ENCODE measurements around the gene STXBP4. TPM values are rescaled to one million over a fixed set of nuclear protein-coding genes. Genes with fewer than 3 reads are reported as not detected.
A peak's percentile ranks its signal among the peaks of the same experiment; 100 is the strongest.

STXBP4 gene
- total and polyA plus RNA-seq, 7 experiments from 2014 or later, result 3.2 to 12.1 (median 8.6) TPM

DNA sequence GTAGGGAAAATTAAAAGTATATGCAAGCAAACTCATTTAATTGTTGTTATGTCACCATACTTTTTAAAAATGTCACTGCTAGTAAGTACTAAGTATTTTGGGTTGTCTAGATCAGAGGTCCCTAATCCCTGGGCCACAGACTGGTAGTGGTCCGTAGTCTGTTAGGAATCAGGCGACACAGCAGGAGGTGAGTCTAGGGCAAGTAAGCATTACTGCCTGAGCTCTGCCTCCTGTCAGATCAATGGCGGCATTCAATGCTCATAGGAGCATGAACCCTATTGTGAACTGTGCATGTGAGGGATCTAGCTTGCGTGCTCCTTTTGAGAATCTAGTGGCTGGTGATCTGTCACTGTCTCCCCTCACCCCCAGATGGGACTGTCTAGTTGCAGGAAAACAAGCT lies 21.6 kb downstream of the STXBP4 start:
- H3K27me3 ChIP-seq (ENCODE audit: control insufficient read depth in 2 of 2, insufficient read depth in 2 of 2, low read length in 2 of 2), result no peaks in the 10 kb centered on the region
- no peak overlapping the region for H3K27ac ChIP-seq (ENCODE audit: low read depth, low read length)
- DNase-seq, result no peak
- Mint-ChIP-seq H3K4me1 (peaks cover 0 to 2% (median 0%) of the 10 kb centered on the region in 7 donors), H3K27me3 (no peaks in the 10 kb centered on the region), H3K9me3 (no peaks in the 10 kb centered on the region), H3K36me3 (peaks cover 0 to 7% (median 1%) of the 10 kb centered on the region in 5 donors), H3K4me3 (no peak overlapping the region), H3K27ac (no peak overlapping the region)
- no peak for ATAC-seq
- no peak overlapping the region for H3K4me3 ChIP-seq (ENCODE audit: low read length)
- POLR2A ChIA-PET, result no interaction called here
- H3K4me1 ChIP-seq (ENCODE audit: control insufficient read depth in 2 of 2, insufficient read depth in 2 of 2, low read length in 2 of 2), result no peaks in the 10 kb centered on the region
- no peaks in the 10 kb centered on the region for H3K36me3 ChIP-seq (ENCODE audit: control insufficient read depth in 2 of 3, insufficient read depth in 3 of 3, low read length in 3 of 3)
- no peaks in the 10 kb centered on the region for H3K9me3 ChIP-seq (ENCODE audit: control insufficient read depth in 2 of 3, low read length in 3 of 3)
- CTCF ChIA-PET, result no interaction called here
- intact Hi-C loops (cut with micrococcal nuclease), result loop anchor here in 1 of 2 donors (5.0 kb wide), 2 partner anchors 247 to 522 kb away; partner anchors contain the start of gene SMIM36

DNA sequence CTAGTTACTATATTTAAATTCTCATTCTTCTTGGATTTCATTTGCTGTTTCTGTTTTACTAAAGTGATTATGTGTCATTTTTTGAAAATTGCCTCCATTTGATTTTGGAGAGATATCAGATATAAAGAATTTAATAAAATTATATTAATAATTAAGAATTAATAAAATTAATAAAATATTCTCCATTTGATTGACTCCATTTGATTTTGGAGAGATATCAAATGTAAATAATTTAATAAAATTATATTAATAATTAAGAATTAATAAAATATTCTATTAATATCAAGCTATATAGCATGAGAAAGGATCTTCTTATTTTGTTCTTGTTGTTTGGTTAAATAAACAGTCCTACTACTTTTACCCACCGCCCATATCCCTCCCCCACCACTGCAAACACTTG lies 23.0 kb downstream of the STXBP4 start:
- Mint-ChIP-seq H3K27me3 (no peaks in the 10 kb centered on the region), H3K4me3 (no peak overlapping the region), H3K27ac (no peak overlapping the region), H3K4me1 (peaks cover 0 to 2% (median 0%) of the 10 kb centered on the region in 7 donors), H3K36me3 (peaks cover 0 to 10% (median 0%) of the 10 kb centered on the region in 5 donors), H3K9me3 (no peaks in the 10 kb centered on the region)
- Histone ChIP-seq H3K36me3 (ENCODE audit: control insufficient read depth in 2 of 3, insufficient read depth in 3 of 3, low read length in 3 of 3) (no peaks in the 10 kb centered on the region), H3K4me3 (ENCODE audit: low read length) (no peak overlapping the region), H3K4me1 (ENCODE audit: control insufficient read depth in 2 of 2, insufficient read depth in 2 of 2, low read length in 2 of 2) (no peaks in the 10 kb centered on the region), H3K27me3 (ENCODE audit: control insufficient read depth in 2 of 2, insufficient read depth in 2 of 2, low read length in 2 of 2) (no peaks in the 10 kb centered on the region), H3K9me3 (ENCODE audit: control insufficient read depth in 2 of 3, low read length in 3 of 3) (no peaks in the 10 kb centered on the region), H3K27ac (ENCODE audit: low read depth, low read length) (no peak overlapping the region)
- intact Hi-C loops (cut with micrococcal nuclease), result loop anchor here in 1 of 2 donors (5.0 kb wide), 2 partner anchors 246 to 521 kb away; partner anchors contain the start of gene SMIM36
- ChIA-PET POLR2A (no interaction called here), CTCF (interaction anchor here (0.8 to 1.5 kb wide), 6 partner anchors 11 to 240 kb away, joined by 3 read pairs; partner anchors contain the start of gene STXBP4)
- ATAC-seq (no peak), DNase-seq (no peak)

DNA sequence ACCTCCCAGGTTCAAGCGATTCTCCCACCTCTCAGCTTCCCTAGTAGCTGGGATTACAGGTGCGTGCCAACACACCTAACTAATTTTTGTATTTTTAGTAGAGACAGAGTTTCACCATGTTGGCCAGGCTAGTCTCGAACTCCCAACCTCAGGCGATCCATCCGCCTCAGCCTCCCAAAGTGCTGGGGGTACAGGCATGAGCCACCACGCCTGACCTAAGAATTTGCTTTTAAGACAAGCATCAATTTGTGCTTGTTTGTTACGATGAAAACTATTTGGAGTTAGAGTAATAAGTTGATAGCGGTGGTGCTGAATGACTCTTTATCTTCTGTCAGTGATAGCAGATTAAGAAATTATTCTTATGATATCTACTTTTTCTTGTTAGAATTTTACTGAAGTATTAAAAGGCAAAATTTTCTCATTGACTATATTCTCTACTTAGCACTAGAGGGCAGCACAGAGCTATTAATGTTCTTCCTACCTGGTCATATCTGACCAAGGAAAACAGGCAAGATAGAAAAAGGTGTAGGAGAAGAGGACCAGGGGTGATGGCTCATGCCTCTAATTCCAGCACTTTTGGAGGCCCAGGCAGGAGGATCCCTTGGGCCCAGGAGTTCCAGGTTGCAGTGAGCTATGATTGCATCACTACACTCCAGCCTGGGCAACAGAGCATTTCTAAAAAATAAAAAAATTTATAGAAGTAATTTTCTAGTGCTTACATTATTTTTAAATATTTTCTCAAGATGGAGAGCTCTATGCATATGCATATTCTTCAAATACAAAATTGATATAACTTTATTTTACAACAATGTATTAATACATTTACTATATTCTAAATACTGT lies 24.5 kb downstream of the STXBP4 start:
- H3K36me3 ChIP-seq (ENCODE audit: control insufficient read depth in 2 of 3, insufficient read depth in 3 of 3, low read length in 3 of 3), result no peaks in the 10 kb centered on the region
- Mint-ChIP-seq H3K9me3 (no peaks in the 10 kb centered on the region), H3K27ac (no peak overlapping the region), H3K27me3 (no peaks in the 10 kb centered on the region), H3K36me3 (peaks cover 0 to 10% (median 0%) of the 10 kb centered on the region in 5 donors), H3K4me3 (no peak overlapping the region), H3K4me1 (peaks cover 0 to 1% (median 0%) of the 10 kb centered on the region in 7 donors)
- H3K27me3 ChIP-seq (ENCODE audit: control insufficient read depth in 2 of 2, insufficient read depth in 2 of 2, low read length in 2 of 2), result no peaks in the 10 kb centered on the region
- intact Hi-C loops (cut with micrococcal nuclease), result loop anchor here (1.0 to 5.0 kb wide), 7 partner anchors 25 to 522 kb away; partner anchors contain the start of genes COX11 (in 1 of the 2), SMIM36 (in 1 of the 2) and STXBP4 (in 1 of the 2)
- POLR2A ChIA-PET, result interaction anchor here (0.7 kb wide), 1 partner anchor 17 kb away, joined by 4 read pairs; no protein-coding TSS in a partner anchor
- H3K4me1 ChIP-seq (ENCODE audit: control insufficient read depth in 2 of 2, insufficient read depth in 2 of 2, low read length in 2 of 2), result no peaks in the 10 kb centered on the region
- CTCF ChIA-PET, result interaction anchor here (0.6 to 2.2 kb wide), 20 partner anchors 10 to 584 kb away, joined by 3 to 10 read pairs (median 5); no protein-coding TSS in a partner anchor
- no peak overlapping the region for H3K4me3 ChIP-seq (ENCODE audit: low read length)
- H3K9me3 ChIP-seq (ENCODE audit: control insufficient read depth in 2 of 3, low read length in 3 of 3), result no peaks in the 10 kb centered on the region
- peak in 7 of 9 donors; percentile 12 to 56 (median 36) for DNase-seq
- ATAC-seq, result peak; percentile 77
- no peak overlapping the region for H3K27ac ChIP-seq (ENCODE audit: low read depth, low read length)

DNA sequence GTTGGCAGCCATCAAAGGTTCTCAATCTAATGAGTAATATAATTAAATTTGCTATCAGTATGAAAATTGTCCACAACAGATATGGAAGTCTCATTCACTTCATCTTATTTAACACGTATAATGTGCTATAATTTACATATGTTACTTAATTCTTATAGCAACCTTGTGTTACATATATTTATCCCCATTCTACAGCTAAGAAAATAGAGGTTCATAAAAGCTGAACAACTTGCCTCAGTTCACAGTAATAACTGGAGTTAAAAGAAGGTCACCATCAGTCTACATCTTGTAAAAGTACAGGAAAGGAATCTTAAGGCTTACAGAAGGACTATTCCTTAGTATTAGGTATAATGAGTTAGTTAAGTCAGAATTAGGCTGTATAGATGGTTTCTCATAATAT lies 27.9 kb downstream of the STXBP4 start:
- no peak overlapping the region for H3K27ac Mint-ChIP-seq
- intact Hi-C loops (cut with micrococcal nuclease), result no loop called here

DNA sequence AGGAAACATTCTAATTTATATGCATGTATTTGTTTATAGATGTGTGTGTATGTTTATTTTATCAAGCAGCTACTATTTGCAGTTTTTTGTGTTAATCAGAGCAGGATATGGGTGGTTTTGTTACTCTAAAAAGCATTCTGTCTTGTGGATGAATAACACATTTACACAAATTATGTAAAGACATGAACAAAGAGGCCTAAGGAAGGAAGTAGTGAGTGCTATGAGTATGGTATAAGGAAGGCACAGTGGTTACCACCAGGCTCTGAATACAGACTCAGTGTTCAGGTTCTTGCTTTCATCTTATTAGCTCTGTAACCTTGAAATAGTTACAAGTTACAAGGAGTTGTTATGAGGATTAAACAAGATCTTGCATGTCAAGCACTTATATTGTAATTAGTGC lies 33.9 kb downstream of the STXBP4 start:
- peaks cover 0 to 12% (median 0%) of the 10 kb centered on the region in 5 donors for H3K36me3 Mint-ChIP-seq
- Histone ChIP-seq H3K27ac (ENCODE audit: low read depth, low read length) (no peak overlapping the region), H3K27me3 (ENCODE audit: control insufficient read depth in 2 of 2, insufficient read depth in 2 of 2, low read length in 2 of 2) (no peaks in the 10 kb centered on the region), H3K36me3 (ENCODE audit: control insufficient read depth in 2 of 3, insufficient read depth in 3 of 3, low read length in 3 of 3) (no peaks in the 10 kb centered on the region), H3K4me1 (ENCODE audit: control insufficient read depth in 2 of 2, insufficient read depth in 2 of 2, low read length in 2 of 2) (no peaks in the 10 kb centered on the region), H3K9me3 (ENCODE audit: control insufficient read depth in 2 of 3, low read length in 3 of 3) (no peaks in the 10 kb centered on the region), H3K4me3 (ENCODE audit: low read length) (no peak overlapping the region)
- ATAC-seq, result no peak
- CTCF ChIA-PET, result interaction anchor here (1.3 to 1.4 kb wide), 2 partner anchors 9 to 11 kb away, joined by 3 to 5 read pairs; no protein-coding TSS in a partner anchor
- H3K4me3 Mint-ChIP-seq, result no peak overlapping the region
- H3K27ac Mint-ChIP-seq, result peak overlapping the region in 1 of 9 donors; percentile 37
- intact Hi-C loops (cut with micrococcal nuclease), result no loop called here
- no peaks in the 10 kb centered on the region for H3K27me3 Mint-ChIP-seq
- POLR2A ChIA-PET, result no interaction called here
- H3K9me3 Mint-ChIP-seq, result no peaks in the 10 kb centered on the region
- DNase-seq, result no peak
- peaks cover 0 to 2% (median 0%) of the 10 kb centered on the region in 7 donors for H3K4me1 Mint-ChIP-seq

More for the DNA sequence above, 27.9 kb downstream of the STXBP4 start:
- ChIA-PET POLR2A (interaction anchor here (0.5 kb wide), 1 partner anchor 300 kb away, joined by 3 read pairs; no protein-coding TSS in a partner anchor), CTCF (no interaction called here)
- H3K4me1 ChIP-seq (ENCODE audit: control insufficient read depth in 2 of 2, insufficient read depth in 2 of 2, low read length in 2 of 2), result no peaks in the 10 kb centered on the region
- H3K4me3 Mint-ChIP-seq, result no peak overlapping the region
- no peaks in the 10 kb centered on the region for H3K4me1 Mint-ChIP-seq
- H3K36me3 ChIP-seq (ENCODE audit: control insufficient read depth in 2 of 3, insufficient read depth in 3 of 3, low read length in 3 of 3), result no peaks in the 10 kb centered on the region
- no peaks in the 10 kb centered on the region for H3K27me3 ChIP-seq (ENCODE audit: control insufficient read depth in 2 of 2, insufficient read depth in 2 of 2, low read length in 2 of 2)
- H3K27ac ChIP-seq (ENCODE audit: low read depth, low read length), result no peak overlapping the region
- no peak for DNase-seq
- no peaks in the 10 kb centered on the region for H3K9me3 Mint-ChIP-seq
- peaks cover 0 to 22% (median 0%) of the 10 kb centered on the region in 5 donors for H3K36me3 Mint-ChIP-seq
- H3K27me3 Mint-ChIP-seq, result no peaks in the 10 kb centered on the region
- H3K9me3 ChIP-seq (ENCODE audit: control insufficient read depth in 2 of 3, low read length in 3 of 3), result no peaks in the 10 kb centered on the region
- ATAC-seq, result no peak
- no peak overlapping the region for H3K4me3 ChIP-seq (ENCODE audit: low read length)

DNA sequence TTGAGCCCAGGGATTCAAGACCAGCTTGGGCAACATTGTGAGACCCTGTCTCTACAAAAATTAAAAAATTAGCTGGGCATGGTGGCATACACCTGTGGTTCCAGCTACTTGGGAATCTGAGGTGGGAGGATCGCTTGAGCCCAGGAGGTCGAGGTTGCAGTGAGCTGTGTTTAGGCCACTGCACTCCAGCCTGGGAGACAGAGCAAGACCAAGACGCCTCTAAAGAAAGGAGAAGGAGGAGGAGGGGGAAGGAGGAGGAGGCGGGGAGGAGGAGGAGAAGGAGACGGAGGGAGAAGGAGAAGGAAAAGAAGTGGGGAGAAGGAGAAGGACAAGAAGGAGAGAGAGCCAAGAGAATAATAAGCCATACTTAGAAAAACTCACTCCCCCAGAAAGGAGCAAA lies 35.9 kb downstream of the STXBP4 start:
- Histone ChIP-seq H3K27ac (ENCODE audit: low read depth, low read length) (no peak overlapping the region), H3K27me3 (ENCODE audit: control insufficient read depth in 2 of 2, insufficient read depth in 2 of 2, low read length in 2 of 2) (peaks cover 0 to 3% of the 10 kb centered on the region in 2 donors), H3K36me3 (ENCODE audit: control insufficient read depth in 2 of 3, insufficient read depth in 3 of 3, low read length in 3 of 3) (no peaks in the 10 kb centered on the region), H3K9me3 (ENCODE audit: control insufficient read depth in 2 of 3, low read length in 3 of 3) (no peaks in the 10 kb centered on the region), H3K4me3 (ENCODE audit: low read length) (no peak overlapping the region), H3K4me1 (ENCODE audit: control insufficient read depth in 2 of 2, insufficient read depth in 2 of 2, low read length in 2 of 2) (no peaks in the 10 kb centered on the region)
- no peak for ATAC-seq
- Mint-ChIP-seq H3K4me3 (no peak overlapping the region), H3K36me3 (peaks cover 0 to 21% (median 10%) of the 10 kb centered on the region in 5 donors), H3K9me3 (no peaks in the 10 kb centered on the region), H3K4me1 (peaks cover 0 to 2% (median 0%) of the 10 kb centered on the region in 7 donors), H3K27me3 (no peaks in the 10 kb centered on the region), H3K27ac (no peak overlapping the region)
- DNase-seq, result no peak
- ChIA-PET CTCF (no interaction called here), POLR2A (no interaction called here)
- intact Hi-C loops (cut with micrococcal nuclease), result no loop called here
